GM19455 (cell line): ENCODE results near the gene NOP10.

Source experiments
- ATAC-seq: cut with Tn5 transposase; IDR thresholded peaks from one replicate; pipeline ENCODE4 v1.9.1; 2021; ENCODE audit not compliant: unreplicated experiment

The NOP10 gene

DNA sequence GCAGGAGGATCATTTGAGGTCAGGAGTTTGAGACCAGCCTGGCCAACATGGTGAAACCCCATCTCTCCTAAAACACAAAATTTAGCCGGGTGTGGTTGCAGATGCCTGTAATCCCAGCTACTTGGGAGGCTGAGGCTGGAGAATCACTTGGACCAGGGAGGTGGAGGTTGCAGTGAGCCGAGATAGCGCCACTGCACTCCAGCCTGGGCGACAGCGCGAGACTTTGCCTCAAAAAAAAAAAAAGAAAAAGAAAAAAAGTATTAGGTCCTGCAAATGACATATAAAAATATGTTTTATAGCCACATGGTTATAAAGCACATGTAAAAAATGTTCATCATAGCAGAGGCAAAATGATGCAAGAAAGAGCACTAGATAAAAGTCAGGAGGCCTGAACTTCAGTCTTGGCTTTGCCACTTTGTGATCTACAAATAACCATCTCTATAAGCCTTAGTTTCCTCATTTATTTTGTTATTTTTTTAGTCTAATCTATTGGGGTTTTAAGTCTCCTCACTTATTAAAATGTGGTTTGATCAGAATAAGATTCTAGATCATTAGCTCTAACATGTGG, 10.3 kb downstream of the NOP10 start:
- no peak for ATAC-seq

DNA sequence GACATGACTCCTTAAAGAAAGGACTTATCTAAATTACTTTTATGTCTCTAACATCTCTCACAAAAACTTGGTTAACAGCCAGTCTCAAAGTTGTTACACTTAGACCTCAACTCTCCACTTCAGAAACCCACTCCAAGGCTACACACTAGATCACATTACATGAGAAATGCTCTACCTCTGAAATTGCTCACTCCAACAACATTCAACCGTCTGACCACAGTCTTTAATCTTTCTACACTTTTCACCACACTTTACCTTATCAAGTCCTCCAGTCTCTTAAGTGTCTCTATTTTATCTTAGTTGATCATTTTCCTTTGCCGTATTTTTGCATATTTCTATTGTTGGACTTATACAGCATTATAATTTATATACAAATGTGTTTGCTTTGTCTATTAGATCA, 11.1 kb downstream of the NOP10 start:
- ATAC-seq, result no peak

DNA sequence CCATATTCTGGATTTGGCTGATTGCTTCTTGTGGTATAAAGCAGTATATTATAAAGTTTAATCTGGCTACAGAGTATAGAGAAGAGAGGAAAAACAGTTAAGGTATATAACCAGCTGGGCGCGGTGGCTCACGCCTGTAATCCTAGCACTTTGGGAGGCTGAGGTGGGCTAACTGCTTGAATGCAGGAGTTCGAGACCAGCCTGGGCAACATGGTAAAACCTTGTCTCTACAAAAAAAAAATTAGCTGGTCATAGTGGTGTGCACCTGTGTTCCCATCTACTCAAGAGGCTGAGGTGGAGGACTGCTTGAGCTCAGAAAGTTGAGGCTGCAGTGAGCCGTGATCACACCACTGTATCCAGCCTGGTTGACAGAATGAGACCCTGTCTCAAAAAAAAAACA, 12.7 kb downstream of the NOP10 start:
- ATAC-seq, result no peak

DNA sequence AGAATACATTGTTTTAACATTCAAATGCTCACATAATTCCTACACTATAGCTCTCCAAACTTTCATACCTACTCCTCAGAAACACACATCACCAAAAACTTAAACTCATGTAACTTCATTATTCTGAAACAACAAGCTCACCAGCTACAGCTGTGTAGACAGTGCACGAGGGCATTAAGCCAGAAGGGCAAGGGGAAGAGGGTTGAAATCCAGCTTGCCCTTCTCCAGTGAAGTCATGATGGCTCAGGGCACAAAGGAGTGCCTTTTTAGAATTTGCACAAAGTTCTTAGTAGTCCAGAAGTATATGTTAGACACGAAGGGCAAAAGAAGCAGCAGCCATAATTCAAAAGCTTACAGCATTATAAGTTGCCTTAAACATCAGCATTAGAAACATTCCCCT, 13.9 kb downstream of the NOP10 start:
- ATAC-seq, result no peak

DNA sequence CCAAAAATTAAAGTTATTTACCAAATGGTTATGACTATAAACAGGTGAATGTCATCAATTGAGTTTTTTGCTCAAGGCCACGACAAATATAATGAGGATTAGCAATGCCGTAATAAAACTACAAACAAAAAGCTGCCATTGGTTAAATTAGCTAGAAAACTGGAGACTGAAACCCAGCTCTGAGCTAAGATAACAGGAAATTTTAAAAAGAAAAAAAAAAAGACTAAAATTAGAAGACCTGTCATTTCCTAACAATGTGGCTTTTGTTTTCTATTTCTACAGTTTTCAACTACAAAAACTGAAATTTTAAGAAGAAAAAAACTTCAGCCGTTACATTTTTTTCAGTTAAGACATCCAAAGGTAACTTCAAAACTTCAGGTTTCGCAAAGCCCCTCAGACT, 15.0 kb downstream of the NOP10 start:
- no peak for ATAC-seq

DNA sequence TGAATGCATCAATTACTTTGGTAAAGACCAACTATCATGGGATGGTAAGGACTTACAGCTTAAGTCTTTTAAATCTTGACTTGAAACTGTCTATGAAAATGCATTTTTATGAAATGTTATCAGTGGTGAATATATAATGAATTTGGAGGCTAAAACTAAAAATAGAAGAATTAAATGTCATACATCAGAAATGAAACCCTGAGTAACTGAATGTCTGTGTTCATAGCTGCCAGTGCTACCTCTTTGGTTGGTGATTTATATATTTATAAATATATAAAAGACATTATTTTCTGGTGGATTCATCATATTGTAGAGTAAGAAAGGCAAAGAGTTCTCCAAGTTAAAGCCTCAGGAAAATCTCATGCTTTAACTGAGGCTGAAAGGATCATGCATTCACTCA, 17.6 kb downstream of the NOP10 start:
- no peak for ATAC-seq

DNA sequence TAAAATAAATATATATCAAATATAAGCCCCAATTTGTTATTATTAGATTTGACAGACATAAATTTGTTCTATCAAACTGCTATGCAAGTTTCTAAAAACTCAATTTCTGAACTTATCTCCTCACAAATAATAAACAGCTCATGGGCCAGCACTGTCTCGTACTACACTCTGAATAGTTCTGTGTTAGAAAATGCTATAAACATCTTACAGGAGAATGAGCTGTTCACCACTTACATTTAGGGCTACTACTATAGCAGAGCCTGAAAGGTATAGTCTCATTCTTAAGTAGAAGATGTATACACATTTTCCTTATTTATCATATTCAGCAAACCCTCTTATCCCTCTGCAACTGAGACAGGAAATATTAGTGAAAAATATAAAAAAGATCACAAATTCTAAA, 18.0 kb downstream of the NOP10 start:
- ATAC-seq, result no peak

DNA sequence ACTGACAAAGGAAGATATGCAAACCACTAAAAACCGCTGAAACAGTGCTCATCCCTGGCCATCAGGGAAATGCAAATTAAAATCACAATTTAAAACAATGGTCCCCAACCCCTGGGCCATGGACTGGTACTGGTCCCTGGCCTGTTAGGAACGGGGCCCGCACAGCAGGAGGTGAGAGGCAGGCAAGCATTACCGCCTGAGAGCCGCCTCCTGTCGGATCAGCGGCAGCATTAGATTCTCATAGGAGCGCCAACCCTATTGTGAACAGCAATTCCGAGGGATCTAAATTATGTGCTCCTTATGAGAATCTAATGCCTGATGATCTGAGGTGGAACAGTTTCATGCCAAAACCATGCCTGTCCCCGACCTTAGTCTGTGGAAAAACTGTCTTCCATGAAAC, 19.7 kb downstream of the NOP10 start:
- ATAC-seq, result no peak

DNA sequence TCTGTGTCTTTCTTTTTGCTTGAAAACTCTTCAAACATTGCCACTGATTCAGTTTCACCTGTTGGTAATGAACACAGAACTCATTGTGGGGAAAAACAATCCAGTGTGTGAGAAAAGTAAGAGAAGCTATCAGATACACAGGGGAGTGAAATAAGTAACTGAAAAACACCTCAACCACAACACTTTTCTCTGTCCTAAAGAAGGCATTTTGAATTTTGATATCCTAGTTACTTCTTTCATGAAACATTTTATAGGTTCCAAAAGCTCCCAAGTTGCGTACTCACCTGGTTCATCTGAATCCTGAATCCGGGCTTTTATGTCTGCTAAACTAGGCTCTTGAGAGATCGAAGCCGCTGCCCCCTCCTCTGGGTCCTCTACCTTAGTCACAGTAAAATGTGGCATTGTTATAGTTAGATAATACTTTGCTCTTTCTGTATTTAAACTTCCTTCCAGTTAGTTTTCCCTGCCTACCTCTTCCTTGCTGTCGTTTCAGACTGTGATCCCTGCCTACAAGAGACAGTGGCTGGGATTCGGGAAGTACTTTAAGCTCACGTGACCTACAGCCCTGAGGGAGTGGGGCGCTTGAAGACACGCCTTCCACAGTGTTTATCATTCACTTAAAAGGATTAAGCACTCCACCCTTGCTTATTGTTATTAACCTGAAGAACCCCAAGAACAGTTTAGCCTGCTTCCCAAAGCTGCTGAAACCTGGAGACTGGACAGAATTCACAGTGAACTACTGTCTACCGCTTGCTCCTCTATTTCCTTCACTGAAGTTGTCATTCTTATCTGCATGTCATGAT, 24.5 kb downstream of the NOP10 start:
- ATAC-seq, result peak; percentile 63

DNA sequence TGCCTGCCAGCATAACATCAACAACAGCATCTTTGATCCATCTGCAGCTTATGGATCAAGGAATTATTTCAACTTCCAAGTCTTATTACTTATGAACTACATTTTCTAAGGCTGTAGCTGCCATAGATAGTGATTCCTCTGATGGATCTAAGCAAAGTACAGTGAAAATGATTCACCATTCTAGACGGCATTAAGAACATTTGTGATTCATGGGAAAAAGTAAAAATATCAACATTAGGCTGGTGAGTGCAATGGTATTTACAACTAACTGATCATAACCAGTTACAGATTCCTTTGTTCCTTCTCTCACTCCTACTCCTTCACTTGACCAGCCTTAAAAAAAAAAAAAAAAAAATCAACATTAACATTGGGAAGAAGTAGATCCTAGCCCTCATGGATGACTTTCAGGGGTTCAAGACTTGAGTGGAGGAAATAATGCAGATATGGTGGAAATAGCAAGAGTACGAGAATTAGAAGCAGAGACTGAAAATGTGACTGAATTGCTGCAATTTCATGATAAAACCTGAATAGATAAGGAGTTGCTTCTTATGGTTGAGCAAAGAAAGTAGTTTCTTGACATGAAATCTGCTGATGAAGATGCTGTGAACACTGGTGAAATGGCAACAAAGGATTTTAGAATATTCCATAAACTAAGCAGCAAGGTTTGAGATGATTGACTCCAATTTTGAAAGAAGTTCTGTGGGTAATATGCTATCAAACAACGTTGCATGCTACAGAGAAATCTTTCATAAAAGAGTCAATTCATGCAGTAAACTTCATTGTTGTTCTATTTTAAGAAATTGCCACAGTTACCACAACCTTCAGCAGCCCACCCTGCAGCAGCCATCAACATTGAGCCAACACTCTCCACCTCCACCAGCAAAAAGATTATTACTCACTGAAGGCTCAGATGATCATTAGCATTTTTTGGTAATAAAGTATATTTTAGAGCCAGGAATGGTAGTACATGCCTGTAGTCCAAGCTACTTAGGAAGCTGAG, 28.1 kb downstream of the NOP10 start:
- ATAC-seq, result no peak

DNA sequence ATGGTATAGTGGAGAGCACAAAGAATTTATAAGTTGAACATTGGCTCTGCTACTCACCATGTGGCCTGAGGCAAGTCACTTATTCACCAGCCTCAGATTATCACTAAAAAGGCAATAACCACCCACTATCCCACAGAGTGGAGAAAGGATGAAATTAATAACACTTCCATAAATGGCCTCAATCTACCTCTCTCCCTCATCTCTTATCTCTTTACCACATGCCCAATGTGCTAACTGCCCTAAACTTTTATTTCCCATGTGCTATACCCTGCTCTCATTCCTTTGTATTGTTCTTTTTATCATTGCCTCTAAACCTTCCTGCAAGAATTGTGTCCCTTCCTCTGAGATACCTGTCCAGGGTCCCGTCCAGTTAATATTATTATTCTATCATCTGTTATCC, 31.4 kb downstream of the NOP10 start:
- no peak for ATAC-seq

DNA sequence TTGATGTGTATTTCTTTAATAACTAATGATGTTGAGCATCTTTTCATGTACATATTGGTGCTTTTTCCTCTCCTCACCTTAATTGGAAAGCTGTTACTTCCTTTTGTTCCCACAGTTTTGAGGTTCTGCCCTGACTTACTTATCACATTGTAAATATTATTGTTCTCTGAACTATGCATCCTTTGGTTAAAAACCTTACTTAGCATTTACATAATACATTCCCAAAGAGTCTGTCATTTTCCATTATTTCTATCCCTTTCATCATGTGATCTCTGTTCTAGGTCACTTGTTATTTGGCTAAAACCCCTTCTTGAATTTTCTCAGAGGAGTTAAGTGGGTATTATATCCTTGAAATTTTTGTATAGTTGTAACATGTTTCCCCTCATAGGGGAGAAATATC, 38.3 kb downstream of the NOP10 start:
- no peak for ATAC-seq

DNA sequence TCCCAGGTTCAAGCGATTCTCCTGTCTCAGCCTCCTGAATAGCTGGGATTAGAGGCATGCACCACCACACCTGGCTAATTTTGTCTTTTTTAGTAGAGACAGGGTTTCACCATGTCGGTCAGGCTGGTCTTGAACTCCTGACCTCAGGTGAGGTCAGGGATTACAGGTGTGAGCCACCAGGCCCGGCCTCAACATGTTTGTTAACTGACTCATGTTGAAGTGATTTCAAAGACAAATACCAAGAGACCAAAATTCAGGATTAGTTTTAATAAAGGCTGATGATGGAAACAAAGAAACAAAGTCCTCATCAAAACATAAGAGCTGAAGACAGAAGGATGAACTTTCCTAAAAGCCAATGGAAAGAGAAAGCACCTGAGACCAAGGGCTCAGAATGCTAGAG, 41.9 kb downstream of the NOP10 start:
- no peak for ATAC-seq

DNA sequence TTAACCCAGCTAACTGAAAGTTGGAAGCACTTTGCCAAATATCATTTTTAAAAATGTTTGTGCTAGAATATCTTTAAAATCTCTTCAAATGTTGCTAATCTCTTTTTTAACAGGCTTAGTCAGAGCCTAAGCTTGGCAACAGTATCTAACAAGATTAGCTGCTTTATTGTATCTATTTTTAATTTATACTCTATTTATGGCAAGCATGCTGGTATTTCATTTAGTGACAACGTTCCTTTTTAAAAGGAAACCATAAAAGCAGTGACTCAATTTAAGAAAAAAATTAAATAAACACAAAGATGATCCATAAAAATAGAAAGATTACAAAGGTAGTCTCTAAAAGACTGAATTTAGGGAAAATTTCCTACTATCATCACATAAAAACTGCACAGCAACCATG, 45.9 kb downstream of the NOP10 start:
- ATAC-seq, result no peak

DNA sequence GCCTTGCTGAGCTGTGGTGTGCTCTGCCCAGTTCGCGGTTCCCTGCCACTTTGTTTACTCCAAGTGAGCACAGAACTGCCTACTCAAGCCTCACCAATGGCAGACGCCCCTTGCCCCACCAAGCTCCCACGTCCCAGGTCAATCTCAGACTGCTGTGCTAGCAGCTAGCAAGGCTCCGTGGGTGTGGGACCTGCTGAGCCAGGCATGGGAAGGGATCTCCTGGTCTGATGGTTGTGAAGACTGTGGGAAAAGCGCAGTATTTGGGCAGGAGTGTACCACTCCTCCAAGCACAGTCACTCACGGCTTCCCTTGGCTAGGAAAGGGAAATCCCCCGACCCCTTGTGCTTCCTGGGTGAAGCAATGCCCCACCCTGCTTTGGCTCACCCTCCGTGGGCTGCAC, 50.3 kb downstream of the NOP10 start:
- ATAC-seq, result no peak
